GM21786 (cell line): Measurements from ENCODE around the gene H3-3A.
A peak's percentile ranks its signal among the peaks of the same experiment; 100 is the strongest.
"Not testable (repeated sequence)": the region's sequence is repeated elsewhere in the genome, so short reads cannot be mapped to it uniquely, and the experiment has no call there.

Experiments
- ATAC-seq: cut with Tn5 transposase; IDR thresholded peaks from one replicate; pipeline ENCODE4 v1.9.1; 2021; ENCODE audit not compliant: unreplicated experiment

Gene H3-3A

DNA sequence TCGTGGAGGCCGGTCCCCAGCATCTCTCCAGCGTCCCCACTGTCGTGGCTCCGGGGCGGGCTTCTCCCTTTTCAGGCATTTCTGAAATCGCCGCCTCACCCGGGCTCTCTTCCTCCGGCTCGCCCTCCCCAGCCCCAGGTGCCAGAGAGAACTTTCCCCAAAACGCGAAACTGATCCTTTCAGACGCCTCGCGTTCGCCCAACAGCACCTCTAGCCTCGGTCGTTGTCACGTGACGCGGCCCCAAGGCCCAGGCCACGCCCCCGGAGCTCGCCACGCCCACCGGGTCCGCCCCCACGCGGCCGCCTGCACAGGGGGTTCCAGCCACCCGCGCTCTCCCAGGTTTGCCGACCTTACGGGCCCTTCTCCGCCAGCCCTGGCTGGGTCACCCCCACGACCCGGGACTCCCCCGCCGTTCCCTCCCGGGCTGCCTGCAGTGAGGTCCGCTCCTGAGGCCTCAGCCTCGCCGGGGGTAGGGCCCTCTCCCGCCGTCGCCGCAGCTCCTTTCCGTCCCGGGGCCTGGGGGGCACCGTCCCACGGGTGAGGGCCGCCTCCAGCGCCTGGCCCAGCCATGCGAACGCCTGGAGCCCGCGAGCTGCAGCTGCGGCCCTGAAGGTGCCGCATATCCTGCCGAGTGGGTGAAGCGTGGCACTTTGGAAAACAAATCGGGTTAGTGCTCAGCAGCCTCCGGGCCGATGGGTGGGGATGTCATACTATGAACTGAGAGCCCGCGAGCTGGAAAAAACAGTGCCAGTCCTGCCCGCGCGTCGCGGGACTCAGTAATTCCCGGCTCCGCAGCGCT, 21.0 kb downstream of the H3-3A start:
- ATAC-seq = peak; percentile 91

DNA sequence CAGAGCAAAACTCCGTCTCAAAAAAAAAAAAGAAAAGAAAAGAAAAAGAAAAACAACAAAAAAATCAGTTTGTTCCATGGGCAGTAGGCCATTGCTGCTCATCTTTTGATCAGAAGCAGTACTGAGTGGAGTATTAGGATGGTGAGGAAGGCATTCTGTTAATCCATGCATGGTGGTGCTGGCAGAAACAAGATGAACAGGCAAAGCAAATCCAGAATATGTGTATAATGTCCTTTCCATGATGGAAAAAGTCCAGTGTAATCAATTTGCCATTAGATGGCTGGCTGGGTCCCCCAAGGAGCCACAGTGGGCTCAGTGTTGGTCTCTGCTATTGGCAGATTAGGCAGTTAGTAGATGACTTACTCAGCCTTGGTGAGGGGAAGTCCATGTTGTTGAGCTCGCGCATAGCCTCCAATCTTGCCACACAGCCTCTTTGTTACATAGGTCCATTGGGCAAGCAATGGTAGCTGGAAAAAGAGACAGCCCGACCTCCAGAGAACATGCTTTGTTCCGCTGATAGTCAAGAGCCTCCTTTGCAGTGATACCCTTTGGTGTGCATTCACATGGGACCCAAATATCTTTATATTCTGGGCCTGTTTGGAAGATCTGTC, 23.3 kb downstream of the H3-3A start:
- ATAC-seq = no peak

DNA sequence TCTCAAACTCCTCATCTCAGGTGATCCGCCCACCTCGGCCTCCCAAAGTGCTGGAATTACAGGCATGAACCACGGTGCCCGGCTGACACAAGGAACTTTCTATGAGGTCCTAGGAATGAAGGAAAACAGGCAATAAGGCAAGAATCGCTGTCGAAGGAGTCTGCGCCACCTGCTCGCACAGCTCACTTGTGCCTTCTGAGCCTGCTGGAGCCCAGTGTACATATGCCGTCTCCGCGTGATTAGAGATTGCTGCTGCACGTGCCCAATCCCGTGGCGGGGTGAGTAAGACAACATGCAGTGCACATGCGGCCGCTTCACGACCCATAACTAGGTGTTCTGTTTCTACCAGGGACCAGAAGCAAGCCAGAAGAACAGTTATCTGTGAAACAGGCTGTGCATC, 24.3 kb downstream of the H3-3A start:
- no peak for ATAC-seq

DNA sequence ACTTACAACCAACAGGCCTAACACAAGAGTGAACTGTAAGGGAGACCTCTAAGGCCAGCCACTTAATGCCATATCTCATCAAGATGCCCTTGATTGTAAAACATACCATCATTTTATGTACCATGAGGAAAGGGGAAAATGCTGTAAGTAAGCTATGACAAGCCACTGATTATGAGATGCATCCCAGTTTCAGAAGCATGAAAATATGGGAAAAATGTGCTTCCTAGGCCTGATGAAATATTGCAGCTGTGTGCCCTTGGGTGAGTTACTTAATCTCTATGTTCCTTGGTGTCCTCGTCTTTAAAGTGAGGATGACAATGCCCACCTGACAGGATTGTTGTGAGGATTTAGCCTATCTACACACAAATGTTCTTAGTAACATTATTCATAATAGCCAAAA, 28.9 kb downstream of the H3-3A start:
- no peak for ATAC-seq

DNA sequence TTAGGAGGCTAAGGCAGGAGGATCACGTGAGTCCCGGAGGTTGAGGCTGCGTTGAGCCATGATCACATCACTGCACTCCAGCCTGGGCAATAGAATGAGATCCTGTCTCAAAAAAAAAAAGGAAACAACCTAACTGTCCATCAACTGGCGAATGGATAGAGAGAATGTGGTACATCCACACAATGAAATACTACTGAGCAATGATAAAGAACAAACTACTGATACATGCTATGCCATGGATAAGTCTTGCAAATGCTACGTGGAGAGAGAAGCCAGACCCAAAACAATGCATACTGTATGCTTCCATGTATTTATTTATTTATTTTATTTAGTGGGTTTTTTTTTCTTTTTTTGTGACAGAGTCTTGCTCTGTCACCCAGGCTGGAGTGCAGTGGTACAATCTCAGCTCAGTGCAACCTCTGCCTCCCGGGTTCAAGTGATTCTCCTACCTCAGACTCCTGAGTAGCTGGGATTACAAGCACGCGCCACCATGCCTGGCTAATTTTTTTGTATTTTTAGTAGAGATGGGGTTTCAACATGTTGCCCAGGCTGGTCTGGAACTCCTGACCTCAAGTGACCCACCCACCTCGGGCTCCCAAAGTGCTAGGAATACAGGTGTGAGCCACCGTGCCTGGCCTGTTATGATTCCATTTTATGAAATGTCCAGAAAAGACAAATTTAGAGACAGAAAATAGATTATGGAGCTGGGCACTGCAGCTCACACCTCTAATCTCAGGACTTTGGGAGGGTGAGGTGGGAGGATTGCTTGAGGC, 29.7 kb downstream of the H3-3A start:
- ATAC-seq = not testable (repeated sequence)

DNA sequence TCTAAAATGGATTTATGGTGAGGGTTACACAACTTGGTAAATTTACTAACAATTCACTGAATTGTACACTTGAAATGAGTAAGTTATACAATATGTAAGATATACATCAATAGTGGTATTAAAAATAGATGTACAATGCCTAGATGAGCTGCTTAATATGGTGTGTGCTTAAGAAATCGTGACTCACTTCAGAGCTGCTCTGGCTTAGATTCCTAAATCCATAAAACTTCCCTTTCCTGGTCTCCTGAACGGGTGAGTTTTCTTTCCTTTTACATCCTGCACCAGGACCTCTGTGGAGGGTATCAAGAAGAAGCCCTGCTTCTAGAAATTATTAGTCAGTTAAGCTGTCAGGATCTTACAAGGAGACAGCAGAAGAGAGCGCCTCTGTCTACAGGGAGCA, 30.4 kb downstream of the H3-3A start:
- ATAC-seq = no peak

DNA sequence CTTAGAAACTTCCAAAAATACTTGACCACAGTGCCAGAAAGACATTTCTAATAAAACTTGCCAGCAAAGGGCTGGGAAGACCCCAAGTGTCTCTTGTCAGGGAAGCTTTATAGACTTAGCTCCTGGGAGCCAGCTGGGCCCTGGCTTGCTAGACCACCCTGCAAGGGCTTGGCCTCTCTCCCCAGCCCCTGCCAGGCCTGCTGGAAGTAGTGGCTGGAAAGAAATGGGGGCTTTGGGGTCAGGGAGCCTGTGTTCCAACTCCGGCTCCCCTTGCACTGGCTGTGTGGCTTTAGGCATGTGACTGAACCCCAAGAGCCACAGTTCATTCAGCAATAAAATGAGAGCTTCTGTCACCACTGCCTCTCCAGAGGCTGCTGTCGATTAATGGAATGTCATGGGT, 31.1 kb downstream of the H3-3A start:
- ATAC-seq = no peak

DNA sequence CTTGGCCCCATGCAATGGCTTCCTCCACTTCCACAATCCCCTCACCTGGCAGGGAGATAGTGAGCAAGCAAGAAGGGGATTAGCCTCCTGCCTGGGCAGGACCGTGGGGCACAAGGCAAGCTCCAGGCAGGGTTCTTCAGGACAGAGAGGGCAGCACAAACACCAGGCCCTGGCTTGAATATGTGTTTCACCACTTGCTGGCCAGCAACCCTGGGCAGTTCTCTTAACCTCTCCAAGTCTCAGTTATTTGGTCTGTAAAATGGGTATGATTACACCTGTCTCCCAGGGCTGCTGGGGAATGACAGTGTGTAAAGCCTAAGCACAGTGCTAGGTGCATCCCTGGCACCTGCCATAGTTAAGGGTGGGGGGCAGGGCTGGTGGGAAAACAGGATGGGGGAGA, 31.9 kb downstream of the H3-3A start:
- no peak for ATAC-seq

DNA sequence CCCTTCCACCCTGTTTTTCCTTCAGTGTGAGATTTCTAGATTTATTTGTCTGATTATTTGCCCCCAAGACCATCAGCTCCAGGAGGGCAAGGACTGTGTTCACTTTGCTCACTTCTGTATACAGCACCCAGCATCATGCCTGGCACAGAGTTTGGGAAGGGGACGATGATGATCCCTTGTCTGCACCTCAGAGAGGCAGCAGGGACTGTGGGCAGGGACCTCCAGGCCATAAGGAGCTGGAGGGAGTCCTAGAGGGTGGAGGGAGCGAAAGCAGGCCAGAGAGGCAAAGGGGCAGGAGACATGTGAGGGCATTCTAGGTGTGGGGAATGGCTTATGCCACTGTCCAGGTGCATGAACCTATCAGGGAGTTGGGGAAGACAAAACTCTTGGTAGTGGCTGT, 32.8 kb downstream of the H3-3A start:
- ATAC-seq = no peak

DNA sequence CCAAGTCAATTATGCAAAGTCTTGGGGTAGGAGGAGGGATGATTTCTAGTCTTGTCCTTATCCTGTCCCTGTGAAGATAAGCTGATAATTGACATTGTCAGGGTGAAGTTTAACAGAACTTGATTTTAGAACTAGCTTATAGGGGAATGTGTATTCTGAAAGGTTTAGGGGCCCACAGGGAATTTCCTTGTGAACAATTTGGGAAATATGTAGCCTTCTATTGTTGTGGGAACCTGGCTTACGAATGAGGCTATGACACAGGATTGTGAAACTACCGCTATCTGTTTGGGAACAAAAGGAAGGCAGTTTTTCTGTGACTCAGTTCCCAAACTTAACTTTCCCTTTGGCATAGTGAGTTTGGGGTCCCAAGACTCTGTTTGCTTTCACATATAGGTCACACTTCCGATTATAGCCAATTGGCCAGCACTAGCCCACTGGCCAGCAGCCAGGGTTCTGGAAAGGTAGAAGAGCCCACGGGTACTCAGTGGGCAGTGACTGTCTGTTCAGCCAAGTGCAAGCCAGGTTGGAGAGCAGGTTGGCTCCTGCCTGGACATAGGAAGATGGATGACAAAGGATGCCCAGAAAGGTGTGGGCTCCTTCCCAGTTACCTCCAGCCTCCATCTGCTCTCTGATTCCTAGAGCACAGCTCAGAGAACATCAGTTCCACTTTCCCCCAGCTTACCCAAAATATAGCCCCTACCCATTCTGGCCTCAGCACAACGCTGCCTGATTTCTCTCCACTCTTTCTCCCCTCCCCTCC, 35.5 kb downstream of the H3-3A start:
- no peak for ATAC-seq

DNA sequence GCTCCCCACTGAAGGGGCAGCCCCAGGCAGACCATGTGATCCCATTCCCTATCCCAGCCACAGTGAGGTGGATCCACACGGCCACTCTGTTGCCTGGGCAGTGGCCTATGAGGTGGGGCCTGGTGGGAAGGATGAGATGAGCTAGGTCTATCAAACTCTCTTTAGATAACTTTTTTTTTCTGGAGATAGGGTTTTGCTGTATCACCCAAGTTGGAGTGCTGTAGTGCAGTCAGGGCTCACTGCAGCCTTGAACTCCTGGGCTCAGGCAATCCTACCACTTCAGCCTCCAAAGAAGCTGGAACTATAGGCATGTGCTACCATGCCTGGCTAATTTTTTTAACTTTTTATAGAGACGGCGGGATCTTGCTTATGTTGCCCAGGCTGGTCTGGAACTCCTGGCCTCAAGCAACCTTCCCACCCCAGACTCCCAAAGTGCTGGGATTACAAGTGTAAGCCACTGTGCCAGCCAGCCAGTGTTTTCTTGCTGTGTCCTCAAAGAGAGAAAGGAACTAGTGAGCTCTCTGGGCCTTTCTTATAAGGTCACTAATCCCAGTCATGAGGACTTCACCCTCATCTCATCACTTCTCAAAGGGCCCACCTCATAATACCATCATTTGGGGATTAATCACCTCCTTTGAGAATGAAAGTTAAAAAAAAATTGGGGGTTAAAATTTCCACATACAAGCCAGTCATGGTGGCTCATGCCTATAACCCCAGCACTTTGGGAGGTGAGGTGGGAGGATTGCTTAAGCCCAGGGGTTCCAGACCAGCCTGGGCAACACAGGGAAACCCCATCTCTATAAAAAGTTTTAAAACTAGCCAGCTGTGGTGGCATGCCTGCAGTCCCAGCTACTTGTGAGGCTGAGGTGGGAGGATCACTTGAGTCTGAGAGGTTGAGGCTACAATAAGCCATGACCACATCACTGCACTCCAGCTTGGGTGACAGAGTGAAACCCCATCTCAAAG, 36.6 kb downstream of the H3-3A start:
- ATAC-seq = no peak

DNA sequence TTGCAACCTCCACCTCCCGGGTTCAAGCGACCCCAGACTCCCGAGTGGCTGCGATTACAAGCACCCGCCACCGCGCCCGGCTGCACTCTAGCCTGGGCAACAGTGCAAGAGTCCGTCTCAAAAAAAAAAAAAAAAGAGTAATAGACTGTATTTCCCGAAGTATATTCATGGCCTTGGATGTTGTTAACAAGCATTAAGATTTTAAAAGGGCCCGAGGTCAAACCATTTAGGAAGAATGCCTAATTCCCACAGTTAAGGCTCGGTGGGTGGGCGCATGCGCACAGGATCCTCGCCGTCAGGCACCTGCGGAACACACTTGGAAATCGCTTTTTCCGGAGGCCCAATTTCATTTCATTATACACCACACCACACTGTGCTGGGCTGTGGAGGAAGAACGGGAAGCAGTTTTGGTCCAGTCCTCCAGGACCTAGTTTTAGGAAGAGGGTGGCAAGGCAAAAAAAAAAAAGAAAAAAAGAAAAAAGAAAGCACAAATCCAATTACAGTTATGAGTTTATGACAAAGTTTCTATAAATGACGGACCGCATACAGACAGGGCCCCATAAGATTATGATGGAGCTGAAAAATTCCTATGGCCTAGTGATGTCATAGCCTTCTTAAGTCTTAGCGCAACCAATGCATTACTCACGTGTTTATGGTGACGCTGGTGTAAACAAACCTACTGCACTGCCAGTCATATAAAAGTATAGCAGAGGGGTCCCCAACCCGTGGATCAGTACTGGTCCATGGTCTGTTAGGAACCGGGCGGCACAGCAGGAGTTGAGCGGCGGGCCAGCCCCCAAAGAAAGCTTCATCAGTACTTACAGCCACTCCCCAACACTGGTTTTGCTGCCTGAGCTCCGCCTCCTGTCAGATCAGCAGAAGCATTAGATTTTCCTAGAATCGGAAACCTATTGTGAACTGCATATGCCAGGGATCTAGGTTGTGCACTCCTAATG, 38.2 kb downstream of the H3-3A start:
- no peak for ATAC-seq

DNA sequence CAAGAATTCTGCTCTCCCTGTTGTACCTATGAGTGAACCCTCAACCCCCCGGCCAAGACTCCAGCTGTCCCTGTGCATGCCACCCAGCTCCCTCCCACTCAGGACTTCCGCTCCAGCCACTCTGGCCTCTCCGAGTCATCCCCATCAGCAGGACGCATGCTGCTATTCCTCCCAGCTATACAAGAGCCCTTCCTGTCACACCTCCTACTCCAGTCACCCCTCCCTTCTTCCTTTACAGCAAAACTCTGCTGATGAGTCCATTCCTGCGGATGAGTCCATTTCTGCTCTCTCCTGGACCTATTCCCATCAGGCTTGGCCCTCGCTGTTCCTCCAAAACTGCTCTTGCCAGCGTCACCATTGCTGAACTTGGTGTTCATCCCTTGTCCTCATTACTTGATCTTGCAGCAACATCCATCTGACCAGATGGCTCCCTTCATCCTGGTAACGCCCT, 42.2 kb downstream of the H3-3A start:
- ATAC-seq = no peak

DNA sequence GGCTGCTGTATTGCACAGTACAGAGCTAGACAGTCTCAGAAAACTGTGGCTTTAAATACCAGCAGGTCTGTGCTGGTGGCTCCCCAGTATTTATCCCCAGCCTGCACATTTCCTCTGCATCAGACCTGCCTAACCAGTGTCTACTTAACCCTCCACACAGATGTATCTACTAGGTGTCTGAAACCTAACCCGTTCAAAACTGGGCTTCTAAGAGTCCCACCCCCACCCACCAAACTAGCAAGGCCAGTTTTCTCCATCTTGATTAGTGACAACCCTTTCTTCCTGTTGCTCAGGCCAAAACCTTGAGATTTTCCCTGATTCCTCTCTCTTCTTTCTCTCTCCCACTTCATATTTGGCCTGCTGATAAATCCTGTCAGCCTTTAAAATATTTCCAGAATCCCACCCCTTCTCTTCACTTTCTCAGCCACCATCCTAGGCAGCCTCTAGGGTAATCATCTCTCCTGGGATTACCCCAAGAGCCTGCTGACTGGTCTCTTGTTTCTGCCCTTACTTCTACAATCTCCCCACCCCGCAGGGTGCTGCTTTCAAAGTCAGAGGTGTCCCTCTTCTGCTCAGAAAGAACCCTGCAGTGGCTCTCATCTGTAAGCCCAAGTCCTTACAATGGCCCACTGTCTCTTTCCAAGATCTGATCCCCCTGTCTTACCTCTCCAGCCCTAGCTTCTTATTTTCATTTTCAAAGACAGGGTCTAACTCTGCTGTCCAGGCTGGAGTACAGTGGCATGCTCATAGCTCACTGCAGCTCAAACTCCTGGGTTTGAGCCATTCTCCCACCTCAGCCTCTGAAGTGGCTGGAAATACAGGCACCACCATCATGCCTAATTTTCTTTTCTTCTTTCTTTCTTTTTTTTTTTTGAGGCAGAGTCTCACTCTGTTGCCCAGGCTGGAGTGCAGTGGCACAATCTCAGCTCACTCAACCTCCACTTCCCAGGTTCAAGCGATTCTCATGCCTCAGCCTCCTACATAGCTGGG, 45.2 kb downstream of the H3-3A start:
- peak; percentile 24 for ATAC-seq

DNA sequence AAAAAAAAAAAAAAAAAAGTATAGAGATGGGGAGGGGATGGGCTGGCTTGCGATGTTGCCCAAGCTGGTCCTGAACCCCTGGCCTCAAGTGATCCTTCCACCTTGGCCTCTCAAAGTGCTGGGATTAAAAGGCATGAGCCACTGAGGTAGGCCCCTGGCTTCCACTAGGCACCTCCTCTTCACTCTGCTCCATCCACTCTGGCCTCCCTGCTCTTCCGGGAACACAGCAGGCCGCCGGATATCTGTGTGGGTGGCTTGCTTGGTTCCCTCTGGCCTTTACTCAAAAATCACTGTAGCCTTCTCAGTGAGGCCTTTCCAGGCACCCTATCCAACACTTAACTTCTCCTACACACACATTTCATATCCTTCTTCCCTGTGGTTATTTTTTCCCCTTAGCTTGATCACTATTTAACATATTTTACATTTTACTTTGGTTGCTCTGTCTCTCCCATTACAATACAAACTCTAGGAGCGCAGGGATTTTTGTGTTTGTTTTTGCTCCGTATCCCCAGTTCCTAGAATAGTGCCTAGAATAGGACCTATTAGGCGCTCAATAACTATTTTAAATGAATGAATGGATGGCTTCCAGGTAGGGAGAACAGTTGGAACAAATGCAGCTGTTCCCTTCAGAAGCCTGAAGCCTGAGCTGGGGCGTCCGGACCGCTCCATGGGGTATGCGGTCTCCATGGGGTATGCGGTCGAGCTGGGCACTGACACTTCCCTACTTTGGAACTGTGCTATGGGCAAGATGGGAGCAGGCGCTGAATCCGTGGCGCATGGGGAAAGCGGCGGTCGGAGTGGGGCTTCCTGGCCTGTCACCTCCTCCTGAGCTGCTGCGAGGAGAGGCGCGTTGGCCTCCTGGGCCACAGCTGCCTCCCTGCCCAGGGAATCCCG, 46.7 kb downstream of the H3-3A start:
- peak; percentile 1 for ATAC-seq

DNA sequence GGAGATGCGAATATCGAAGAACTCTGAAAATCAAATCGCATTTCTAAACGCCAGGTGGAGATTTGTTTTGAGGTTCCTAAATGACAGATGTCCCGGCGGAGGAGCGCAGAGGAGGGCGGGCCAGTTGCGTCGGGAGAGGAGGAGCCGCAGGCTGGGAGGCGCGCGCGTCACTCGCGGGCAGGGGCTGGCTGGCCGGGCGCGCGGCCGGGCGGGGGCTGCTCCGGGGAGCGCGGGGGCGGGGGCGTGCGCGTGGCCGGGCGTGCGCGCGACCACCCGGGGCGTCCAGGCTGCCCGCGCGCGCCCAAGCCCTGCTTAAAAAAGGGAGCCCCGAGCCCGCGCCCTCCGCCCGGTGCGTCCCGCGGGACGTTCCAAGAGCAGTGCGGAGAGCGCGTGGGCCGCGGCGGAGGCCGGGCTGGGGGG, 47.3 kb downstream of the H3-3A start:
- ATAC-seq = peak; percentile 59
